NCI-H1694 treated with DMSO at 0.1 percent for 48 hours (cell line): ENCODE measurements around the gene SLC6A6.

Source experiments
- DNase-seq: peaks from one replicate; lab custom pipeline; 2025; lab: John Stamatoyannopoulos, UW

Gene SLC6A6

GRCh38 chr3:14487821-14488220, 85.4 kb downstream of the SLC6A6 start:
- no peak for DNase-seq

- DNase-seq = no peak
These were observed 86.1 kb downstream of the SLC6A6 start for GRCh38 chr3:14488286-14489041.

- DNase-seq = no peak
These were observed 87.2 kb downstream of the SLC6A6 start for GRCh38 chr3:14489641-14490040.

GRCh38 chr3:14490255-14490654, 87.8 kb downstream of the SLC6A6 start:
- DNase-seq = no peak

- DNase-seq = no peak
These were observed 88.4 kb downstream of the SLC6A6 start for GRCh38 chr3:14490831-14491230.

GRCh38 chr3:14491396-14492190, 89.2 kb downstream of the SLC6A6 start:
- no peak for DNase-seq

- no peak for DNase-seq
These were observed 90.8 kb downstream of the SLC6A6 start for GRCh38 chr3:14492948-14493881.

GRCh38 chr3:14494279-14494972, 92.0 kb downstream of the SLC6A6 start:
- no peak for DNase-seq

- DNase-seq = no peak
These were observed 92.5 kb downstream of the SLC6A6 start for GRCh38 chr3:14494973-14495300.

- DNase-seq = no peak
These were observed 93.9 kb downstream of the SLC6A6 start for GRCh38 chr3:14496351-14496750.

GRCh38 chr3:14497321-14497720, 94.9 kb downstream of the SLC6A6 start:
- DNase-seq = no peak

GRCh38 chr3:14502472-14502871, 100.1 kb downstream of the SLC6A6 start:
- DNase-seq = no peak

- no peak for DNase-seq
These were observed 100.8 kb downstream of the SLC6A6 start for GRCh38 chr3:14503033-14503705.

- DNase-seq = no peak
These were observed 101.3 kb downstream of the SLC6A6 start for GRCh38 chr3:14503706-14504065.

- no peak for DNase-seq
These were observed 102.8 kb downstream of the SLC6A6 start for GRCh38 chr3:14505001-14505802.

GRCh38 chr3:14505803-14506500, 103.5 kb downstream of the SLC6A6 start:
- no peak for DNase-seq

- DNase-seq = no peak
These were observed 104.4 kb downstream of the SLC6A6 start for GRCh38 chr3:14506626-14507304.

GRCh38 chr3:14507305-14507741, 104.9 kb downstream of the SLC6A6 start:
- no peak for DNase-seq
